B cell (primary cell): ENCODE measurements around the gene PPIP5K2.

Source experiments
- EZH2 ChIP-seq: IDR thresholded peaks from 2 replicates; pipeline ENCODE4 v1.6.1; 2012; ENCODE audit warnings: borderline replicate concordance, low read depth, mild to moderate bottlenecking, moderate library complexity, low read length; ENCODE audit not compliant: insufficient read depth, poor library complexity, severe bottlenecking
- TF ChIP-seq, protein P1 (sequence below): fragments of 200-600 bp; IDR thresholded peaks from one replicate; pipeline ENCODE4 v1.8.0; 2022; ENCODE audit warnings: antibody characterized with exemption, mild to moderate bottlenecking

DNA sequence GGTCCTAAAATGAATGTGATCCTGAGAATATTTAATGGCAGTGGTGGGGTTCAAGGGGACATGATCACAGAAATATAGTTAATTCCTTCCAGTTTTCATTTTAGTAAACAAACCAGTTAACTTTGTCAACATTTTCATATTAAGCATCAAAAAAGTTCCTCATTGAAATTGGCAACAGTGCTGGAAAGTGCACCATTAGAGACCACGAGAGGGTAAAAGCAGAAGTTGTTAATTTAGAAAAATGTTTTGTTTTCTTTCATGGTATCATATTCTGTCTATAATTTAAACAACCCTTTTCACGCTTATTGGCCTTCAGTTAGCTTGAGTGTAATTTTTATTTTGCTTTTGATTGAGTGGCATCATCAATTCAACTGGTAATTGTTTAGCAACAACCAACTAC, 12.0 kb upstream of the PPIP5K2 start:
- TF ChIP-seq EZH2, result no peak
- TF ChIP-seq, protein P1, sequence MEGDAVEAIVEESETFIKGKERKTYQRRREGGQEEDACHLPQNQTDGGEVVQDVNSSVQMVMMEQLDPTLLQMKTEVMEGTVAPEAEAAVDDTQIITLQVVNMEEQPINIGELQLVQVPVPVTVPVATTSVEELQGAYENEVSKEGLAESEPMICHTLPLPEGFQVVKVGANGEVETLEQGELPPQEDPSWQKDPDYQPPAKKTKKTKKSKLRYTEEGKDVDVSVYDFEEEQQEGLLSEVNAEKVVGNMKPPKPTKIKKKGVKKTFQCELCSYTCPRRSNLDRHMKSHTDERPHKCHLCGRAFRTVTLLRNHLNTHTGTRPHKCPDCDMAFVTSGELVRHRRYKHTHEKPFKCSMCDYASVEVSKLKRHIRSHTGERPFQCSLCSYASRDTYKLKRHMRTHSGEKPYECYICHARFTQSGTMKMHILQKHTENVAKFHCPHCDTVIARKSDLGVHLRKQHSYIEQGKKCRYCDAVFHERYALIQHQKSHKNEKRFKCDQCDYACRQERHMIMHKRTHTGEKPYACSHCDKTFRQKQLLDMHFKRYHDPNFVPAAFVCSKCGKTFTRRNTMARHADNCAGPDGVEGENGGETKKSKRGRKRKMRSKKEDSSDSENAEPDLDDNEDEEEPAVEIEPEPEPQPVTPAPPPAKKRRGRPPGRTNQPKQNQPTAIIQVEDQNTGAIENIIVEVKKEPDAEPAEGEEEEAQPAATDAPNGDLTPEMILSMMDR, result no peak
